Gastrocnemius medialis (tissue), 4 donors: ENCODE data around the gene OR10AG1.

Experiments used
- POLR2A ChIP-seq, 2 donors: fragments of 450-650 bp; IDR thresholded peaks; one replicate each; pipeline ENCODE4 v1.6.1; 2017; ENCODE audit warnings: antibody characterized with exemption in 2 of 2, mild to moderate bottlenecking in 2 of 2, moderate library complexity in 2 of 2
- TF ChIP-seq, protein P1 (sequence below), 5 experiments: fragments of 450-650 bp in 3 of 5; fragments of 200-600 bp in 2 of 5; sonication (generic) in 2 of 5; IDR thresholded peaks in 4 of 5; conservative IDR thresholded peaks in 1 of 5; 1 replicate in 4 of 5; 2 replicates in 1 of 5; pipeline ENCODE4 v1.5.1; 2016 to 2019; ENCODE audit warnings: antibody characterized with exemption in 5 of 5, mild to moderate bottlenecking in 3 of 5, moderate library complexity in 3 of 5

DNA sequence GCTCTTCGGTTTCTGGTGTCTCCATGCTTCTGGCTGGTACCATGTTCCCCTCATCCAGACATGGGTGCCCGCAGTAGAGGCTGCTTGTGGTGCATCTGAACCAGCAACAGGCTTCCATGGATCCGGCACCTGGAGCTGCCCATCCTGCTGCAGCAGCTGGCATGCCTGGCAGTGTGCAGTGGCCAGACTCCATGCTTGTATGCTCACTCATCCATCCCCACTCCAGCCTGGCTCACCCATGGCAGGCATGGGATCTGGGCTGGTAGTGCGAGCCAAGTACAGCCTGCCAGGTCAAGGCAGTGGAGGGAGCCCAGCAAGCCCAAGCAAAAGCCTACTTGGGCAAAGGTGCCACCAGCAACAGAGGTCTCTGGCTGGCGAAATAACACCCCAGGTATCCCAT lies 49.2 kb downstream of the OR10AG1 start:
- TF ChIP-seq, protein P1, sequence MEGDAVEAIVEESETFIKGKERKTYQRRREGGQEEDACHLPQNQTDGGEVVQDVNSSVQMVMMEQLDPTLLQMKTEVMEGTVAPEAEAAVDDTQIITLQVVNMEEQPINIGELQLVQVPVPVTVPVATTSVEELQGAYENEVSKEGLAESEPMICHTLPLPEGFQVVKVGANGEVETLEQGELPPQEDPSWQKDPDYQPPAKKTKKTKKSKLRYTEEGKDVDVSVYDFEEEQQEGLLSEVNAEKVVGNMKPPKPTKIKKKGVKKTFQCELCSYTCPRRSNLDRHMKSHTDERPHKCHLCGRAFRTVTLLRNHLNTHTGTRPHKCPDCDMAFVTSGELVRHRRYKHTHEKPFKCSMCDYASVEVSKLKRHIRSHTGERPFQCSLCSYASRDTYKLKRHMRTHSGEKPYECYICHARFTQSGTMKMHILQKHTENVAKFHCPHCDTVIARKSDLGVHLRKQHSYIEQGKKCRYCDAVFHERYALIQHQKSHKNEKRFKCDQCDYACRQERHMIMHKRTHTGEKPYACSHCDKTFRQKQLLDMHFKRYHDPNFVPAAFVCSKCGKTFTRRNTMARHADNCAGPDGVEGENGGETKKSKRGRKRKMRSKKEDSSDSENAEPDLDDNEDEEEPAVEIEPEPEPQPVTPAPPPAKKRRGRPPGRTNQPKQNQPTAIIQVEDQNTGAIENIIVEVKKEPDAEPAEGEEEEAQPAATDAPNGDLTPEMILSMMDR (IDR thresholded peaks at IDR 0.05 in 4 of 5, conservative IDR thresholded peaks at IDR 0.05 in 1 of 5) = no peak
- TF ChIP-seq POLR2A (IDR thresholded peaks at IDR 0.05) = no peak
